MV-4-11 (cell line): ENCODE data around the gene SETD5.

Source experiments
- DNase-seq: peaks from one replicate; lab custom pipeline; 2025; lab: John Stamatoyannopoulos, UW

The SETD5 gene

DNA sequence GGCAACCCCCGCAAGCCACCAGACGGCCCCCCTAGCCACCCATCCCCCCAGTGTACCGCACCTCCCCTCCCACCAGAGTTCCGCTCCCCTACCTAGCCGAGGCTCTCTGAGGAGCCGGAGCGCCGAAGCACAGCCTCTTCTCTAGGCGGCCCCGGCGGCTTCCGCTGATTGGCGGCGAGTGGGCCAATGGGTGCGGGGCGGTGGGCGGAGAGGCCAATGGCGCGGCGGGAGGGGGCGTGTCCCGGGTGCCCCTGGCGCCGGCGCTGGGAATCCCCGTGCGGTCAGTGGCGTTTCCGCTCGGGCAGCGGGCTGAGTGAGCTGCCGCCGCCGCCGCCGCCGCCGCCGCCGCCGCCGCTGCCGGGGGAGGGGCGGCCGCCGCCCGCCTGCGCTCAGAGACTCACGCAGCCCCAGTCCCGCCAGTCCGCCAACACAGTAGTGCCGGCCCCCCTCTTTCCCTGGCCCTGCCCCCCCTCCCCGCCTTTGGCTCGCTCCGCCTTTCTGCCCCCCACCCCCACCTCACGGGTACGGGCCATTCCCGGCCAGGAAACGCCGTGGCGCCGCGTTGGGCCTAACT lies at the start of gene SETD5:
Gene SETD5, plus strand, starts transcription at position 284 of the 574 bp plus-strand sequence. CDS start 31,324 bp downstream, outside the sequence.
- peak; percentile 92 for DNase-seq

GRCh38 chr3:9347887-9348286 lies 49.5 kb upstream of the SETD5 start:
- DNase-seq: no peak

DNA sequence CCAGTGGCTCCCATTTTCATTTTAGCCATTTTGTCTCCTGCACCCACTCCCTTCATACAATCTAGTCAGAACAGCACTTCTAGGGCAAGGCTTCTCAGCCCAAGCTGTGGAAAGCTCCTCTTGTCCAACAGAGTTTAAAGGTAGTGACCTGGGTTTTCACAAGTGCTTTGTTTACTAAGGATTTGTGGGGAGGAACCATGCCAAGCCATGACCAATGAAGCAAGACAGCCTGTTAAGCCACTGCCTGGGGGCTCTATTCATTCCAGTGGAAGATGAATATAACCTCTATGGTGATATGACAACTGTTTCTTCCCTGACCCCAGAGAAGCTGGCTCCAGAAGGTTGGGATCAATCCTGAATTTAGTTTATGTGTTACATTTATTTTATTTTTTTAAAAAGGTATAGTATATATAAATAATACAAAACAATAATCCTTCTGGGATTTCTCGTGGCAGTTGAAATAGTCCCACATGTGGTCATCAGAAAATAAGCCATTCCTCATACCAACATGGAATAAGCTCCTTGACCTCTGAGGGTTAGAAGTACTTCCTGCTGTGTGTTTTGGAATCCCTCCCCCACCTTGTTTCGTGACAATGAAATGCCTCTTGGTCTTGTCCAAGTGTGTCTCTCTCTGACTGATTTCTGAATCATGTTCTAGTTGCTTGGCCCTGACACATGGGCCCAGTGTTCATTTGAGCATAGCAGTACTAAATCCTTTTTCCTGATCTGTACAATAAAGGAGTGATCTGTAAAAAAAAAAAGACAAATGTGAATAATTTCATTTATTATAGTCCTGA lies 47.9 kb upstream of the SETD5 start:
- peak; percentile 13 for DNase-seq

GRCh38 chr3:9351709-9352126 lies 45.7 kb upstream of the SETD5 start:
- no peak for DNase-seq

GRCh38 chr3:9352917-9353752 lies 44.3 kb upstream of the SETD5 start:
- peak; percentile 62 for DNase-seq

- no peak for DNase-seq
These were observed 35.6 kb upstream of the SETD5 start for GRCh38 chr3:9361691-9362388.

DNA sequence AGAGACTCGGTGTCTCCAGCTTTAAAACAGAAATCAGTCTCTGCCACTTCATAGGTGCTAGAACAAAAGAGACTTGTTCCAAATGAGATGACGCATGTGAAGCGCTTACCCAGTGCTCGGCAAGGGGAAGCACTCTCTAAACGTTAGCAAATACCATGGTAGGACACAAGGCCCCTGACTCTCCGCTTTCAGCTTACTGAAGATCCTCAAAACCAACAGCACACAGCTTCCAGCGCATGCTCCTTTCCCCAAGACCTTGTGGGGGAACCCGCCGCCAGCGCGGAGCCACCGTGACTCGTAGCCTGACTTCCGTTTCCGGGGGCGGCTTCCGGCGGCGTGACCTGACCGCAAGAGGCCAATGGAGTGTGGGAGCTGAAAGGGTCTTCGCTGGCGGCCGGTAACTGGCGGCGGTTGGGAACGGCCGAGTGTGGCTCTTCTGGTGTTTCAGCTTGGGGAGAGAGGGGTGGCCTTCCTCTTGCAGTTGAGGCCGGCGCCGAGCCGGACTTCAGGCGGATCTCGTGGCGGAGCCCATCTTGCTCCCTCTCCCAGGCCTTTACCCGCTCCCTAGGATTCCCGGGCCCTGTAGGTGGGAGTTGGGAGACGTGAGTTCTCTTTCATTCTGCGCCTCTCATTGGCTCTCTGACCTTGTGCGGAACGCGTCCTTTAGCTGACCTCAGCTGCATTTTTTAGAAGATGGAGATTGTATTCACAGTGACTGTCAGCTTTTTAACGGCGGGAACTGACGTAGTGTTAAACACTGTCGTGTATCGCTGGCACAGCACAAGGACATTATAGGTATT lies 34.5 kb upstream of the SETD5 start, which contains the start of gene THUMPD3:
Gene THUMPD3, plus strand, starts transcription at position 324 of the 800 bp plus-strand sequence. CDS start 2,015 bp downstream, outside the sequence.
- DNase-seq: peak; percentile 94

GRCh38 chr3:9369508-9369907 lies 27.9 kb upstream of the SETD5 start:
- no peak for DNase-seq

DNA sequence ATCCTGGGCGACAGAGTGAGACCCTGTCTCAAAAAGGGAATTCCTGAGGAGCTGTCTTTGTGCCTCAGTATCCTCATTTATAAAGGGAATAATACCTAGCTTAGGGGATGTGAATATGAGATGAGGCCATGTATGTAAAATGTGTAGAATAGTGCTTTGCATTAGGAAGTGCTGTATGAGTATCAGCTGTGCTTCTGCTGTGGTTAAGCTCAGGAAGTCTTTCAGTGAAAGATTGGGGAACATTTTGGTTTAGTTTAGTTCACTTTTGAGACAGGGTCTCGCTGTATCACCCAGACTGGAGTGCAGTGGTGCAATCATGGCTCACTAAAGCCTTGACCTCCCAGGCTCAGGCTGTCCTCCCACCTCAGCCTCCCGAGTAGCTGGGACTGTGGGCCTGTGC lies 23.9 kb upstream of the SETD5 start:
- DNase-seq: peak; percentile 48

DNA sequence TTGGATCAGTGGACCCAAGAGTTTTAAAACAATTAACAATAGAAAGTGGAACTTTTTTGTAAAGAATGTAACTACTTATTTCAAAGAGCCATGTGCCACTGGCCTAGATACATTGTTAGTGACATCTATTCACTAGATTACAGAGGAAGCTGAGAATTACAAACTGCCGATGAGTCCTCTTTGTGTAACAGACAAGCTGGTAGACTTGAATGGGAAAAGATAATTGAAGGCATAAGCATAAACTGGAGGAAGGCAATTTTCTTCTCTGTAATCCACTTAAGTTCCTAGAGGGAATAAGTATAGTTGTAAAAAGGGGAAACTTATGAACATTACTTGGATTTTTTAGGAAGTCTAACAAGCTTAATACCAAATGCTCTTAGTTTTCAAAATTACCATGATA lies 19.4 kb upstream of the SETD5 start:
- DNase-seq: no peak

DNA sequence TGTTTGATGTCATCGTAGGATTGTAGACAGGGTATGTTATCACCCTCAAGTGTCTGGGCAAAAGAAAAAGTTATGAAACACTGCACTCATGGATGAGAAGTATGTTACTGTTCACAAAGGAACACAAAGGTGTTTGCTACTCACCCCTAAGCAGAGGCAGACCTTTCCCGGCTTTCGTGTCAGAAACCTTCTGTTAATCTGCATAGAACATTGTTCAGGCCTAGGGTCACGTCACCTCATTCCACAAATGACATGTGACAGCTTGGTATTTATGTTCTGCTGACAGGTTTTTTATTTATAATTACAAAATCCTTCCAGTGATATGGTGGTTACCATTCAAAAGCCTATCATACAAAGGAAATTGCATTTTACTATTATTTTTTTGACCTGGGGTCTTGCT lies 18.1 kb upstream of the SETD5 start:
- DNase-seq: no peak

GRCh38 chr3:9380014-9380413 lies 17.4 kb upstream of the SETD5 start:
- DNase-seq: no peak

- DNase-seq: peak; percentile 50
These were observed 13.1 kb upstream of the SETD5 start for GRCh38 chr3:9384141-9384828.

DNA sequence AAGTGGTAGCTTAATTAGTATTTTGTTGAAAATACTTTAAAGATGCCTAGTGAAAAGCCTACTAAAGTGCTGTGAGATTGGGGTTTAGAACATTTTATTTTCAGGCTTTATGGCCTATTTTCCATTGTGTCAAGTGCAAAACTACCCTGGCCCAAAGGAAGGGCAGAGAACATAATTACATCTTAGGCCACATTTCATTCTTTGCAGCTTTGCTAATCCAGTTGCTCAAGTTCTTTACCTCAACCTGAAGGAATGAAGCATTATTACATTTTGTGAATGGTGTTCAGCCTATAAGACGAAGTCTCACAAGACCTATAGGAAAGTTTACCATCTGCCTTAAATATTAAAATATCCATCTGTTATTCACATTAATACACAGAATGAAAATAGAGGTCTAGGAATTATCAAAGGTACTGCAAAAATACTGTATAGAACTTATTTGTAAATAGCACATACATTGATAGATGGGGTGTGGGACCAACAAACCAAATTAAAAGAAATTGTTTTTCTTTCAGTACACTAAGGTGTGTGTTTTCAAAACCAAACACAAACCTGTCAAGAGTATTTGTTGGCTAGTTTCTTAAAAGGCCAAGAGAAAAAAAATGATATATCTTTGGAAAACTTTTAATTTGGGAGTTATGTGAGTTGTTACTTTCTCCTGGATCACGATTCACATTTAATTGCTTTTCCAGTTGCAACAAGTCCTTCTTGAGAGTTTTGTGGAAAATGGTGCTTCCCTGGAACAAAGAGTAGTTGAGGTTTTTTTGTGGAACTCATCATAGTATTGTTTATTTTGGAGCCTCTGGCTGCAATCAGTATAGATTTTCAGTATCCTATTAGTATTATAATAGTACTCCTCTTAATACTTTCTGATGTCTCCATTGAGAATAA lies 12.0 kb upstream of the SETD5 start:
- DNase-seq: no peak

GRCh38 chr3:9386078-9386459 lies 11.3 kb upstream of the SETD5 start:
- no peak for DNase-seq

DNA sequence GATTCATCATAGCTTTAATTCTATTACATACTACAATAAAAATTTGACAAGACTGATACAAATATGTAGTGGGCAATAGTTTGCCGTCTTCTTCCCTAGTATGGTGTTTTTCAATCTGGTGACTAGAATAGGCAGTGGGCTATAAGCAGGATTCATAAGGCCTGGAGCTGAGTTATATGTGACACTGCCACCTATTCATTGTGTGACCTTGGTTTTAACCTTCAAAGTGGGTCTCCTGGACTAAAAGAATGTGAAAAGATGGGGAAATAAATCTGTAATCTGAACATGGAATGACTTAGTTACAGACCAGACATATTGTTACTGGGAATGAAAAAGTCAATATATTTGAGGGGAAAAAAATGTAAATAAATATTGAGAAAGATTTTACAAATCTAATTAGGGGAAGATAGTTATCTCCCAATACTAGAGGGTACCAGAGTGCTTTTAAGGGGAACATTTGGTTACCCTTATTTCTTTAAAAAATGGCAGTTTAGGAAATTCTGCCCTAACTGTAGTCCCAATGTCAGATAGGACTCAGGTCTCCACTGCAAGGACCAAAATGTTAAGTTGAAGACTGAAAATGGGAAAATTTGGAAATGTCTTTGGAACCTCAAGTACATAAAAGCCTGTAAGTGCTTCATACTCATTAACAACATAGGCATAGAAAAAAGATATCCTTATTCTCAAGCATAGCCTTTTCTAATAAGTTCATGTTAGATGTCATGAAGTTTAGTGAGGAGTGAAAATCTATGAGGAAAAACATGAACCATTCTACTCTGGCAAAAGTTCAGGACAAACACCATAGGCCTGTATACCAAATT lies 10.7 kb upstream of the SETD5 start:
- DNase-seq: no peak

DNA sequence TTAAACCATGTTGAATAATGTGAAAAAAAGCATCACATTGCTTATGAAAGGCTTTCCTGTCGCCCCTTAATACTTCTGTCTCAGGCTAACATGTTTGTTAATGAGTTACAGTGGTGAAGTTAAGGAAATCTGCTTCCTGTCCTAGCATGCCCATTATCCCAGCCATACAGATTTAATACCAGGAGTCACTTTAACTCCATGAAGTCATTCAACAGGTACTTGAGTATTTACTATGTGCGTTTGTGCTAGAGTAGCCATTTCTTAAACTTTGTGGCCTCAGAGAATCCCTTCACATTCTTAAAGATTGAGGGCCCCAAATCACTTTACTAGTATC lies 10.1 kb upstream of the SETD5 start:
- DNase-seq: no peak

DNA sequence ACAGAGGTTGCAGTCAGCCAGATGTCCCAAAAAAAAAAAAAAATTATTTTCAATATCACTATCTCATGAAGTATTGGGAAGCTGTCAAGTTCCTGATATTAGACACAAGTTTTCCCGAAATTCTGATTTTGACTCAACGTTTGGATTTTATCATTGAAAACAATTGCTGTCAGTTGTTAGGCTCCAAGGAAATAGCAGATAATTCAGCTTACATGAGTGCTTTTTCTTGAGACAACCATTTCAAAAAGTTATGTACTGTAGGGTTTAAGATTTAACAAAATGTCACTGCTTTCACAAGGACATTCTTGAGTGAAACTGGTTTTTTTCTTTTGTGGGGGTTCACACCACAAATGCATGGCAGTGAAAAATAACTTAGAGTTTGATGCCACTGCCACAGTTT lies 9.3 kb upstream of the SETD5 start:
- DNase-seq: no peak
